ENCODE results near the gene BRD2. TPM values are rescaled to one million over a fixed set of nuclear protein-coding genes. Genes with fewer than 3 reads are reported as not detected.

BRD2 gene
- polyA plus RNA-seq, 4 donors = 76.2 to 201 (median 90.6) TPM

- H3K36me3 ChIP-seq (ENCODE audit: control insufficient read depth in 3 of 3, insufficient read depth in 2 of 3, low read depth in 1 of 3, low read length in 3 of 3) = peaks cover 41 to 65% (median 53%) of the 10 kb centered on the region in 3 donors
- DNase-seq (peak in 1 of 2 donors; percentile 52), FAIRE-seq (no peak)
- 29 to 55% (median 36%) methylated on average over 7 of the region's 7 CpGs for WGBS, 3 donors
- no peaks in the 10 kb centered on the region for H3K27me3 ChIP-seq (ENCODE audit: control insufficient read depth in 3 of 3, insufficient read depth in 3 of 3, low read length in 3 of 3)
- H3K9me3 ChIP-seq (ENCODE audit: control insufficient read depth in 2 of 2, insufficient read depth in 1 of 2, low read depth in 1 of 2, low read length in 1 of 2) = no peaks in the 10 kb centered on the region
- H3K4me1 ChIP-seq (ENCODE audit: control insufficient read depth in 3 of 3, insufficient read depth in 2 of 3, low read depth in 1 of 3, low read length in 2 of 3) = peaks cover 5 to 44% (median 7%) of the 10 kb centered on the region in 3 donors
- H3K4me3 ChIP-seq (ENCODE audit: low read depth in 1 of 3, low read length in 3 of 3) = no peak overlapping the region
- H3K27ac ChIP-seq (ENCODE audit: low read depth in 1 of 3, low read length in 2 of 3) = peak overlapping the region in 2 of 3 donors; percentile 26 to 28
Observed at GRCh38 chr6:32977953-32978324, 9.5 kb downstream of the BRD2 start.

- DNase-seq (no peak), FAIRE-seq (no peak)
- Histone ChIP-seq H3K4me1 (ENCODE audit: control insufficient read depth in 3 of 3, insufficient read depth in 2 of 3, low read depth in 1 of 3, low read length in 2 of 3) (peaks cover 6 to 49% (median 7%) of the 10 kb centered on the region in 3 donors), H3K27ac (ENCODE audit: low read depth in 1 of 3, low read length in 2 of 3) (no peak overlapping the region), H3K27me3 (ENCODE audit: control insufficient read depth in 3 of 3, insufficient read depth in 3 of 3, low read length in 3 of 3) (no peaks in the 10 kb centered on the region), H3K9me3 (ENCODE audit: control insufficient read depth in 2 of 2, insufficient read depth in 1 of 2, low read depth in 1 of 2, low read length in 1 of 2) (no peaks in the 10 kb centered on the region), H3K4me3 (ENCODE audit: low read depth in 1 of 3, low read length in 3 of 3) (no peak overlapping the region), H3K36me3 (ENCODE audit: control insufficient read depth in 3 of 3, insufficient read depth in 2 of 3, low read depth in 1 of 3, low read length in 3 of 3) (peaks cover 38 to 54% (median 45%) of the 10 kb centered on the region in 3 donors)
- 86 to 90% (median 89%) methylated on average over 12 of the region's 12 CpGs for WGBS, 3 donors
Observed at GRCh38 chr6:32979720-32980487, 11.5 kb downstream of the BRD2 start.

- Histone ChIP-seq H3K27me3 (ENCODE audit: control insufficient read depth in 3 of 3, insufficient read depth in 3 of 3, low read length in 3 of 3) (no peaks in the 10 kb centered on the region), H3K27ac (ENCODE audit: low read depth in 1 of 3, low read length in 2 of 3) (no peak overlapping the region), H3K36me3 (ENCODE audit: control insufficient read depth in 3 of 3, insufficient read depth in 2 of 3, low read depth in 1 of 3, low read length in 3 of 3) (peaks cover 38 to 52% (median 40%) of the 10 kb centered on the region in 3 donors), H3K4me1 (ENCODE audit: control insufficient read depth in 3 of 3, insufficient read depth in 2 of 3, low read depth in 1 of 3, low read length in 2 of 3) (peaks cover 4 to 49% (median 7%) of the 10 kb centered on the region in 3 donors), H3K4me3 (ENCODE audit: low read depth in 1 of 3, low read length in 3 of 3) (no peak overlapping the region), H3K9me3 (ENCODE audit: control insufficient read depth in 2 of 2, insufficient read depth in 1 of 2, low read depth in 1 of 2, low read length in 1 of 2) (no peaks in the 10 kb centered on the region)
- FAIRE-seq (no peak), DNase-seq (no peak)
- WGBS, 3 donors = 69 to 72% (median 72%) methylated on average over 11 of the region's 11 CpGs
Observed at GRCh38 chr6:32980488-32981038, 12.2 kb downstream of the BRD2 start.

- Histone ChIP-seq H3K9me3 (ENCODE audit: control insufficient read depth in 2 of 2, insufficient read depth in 1 of 2, low read depth in 1 of 2, low read length in 1 of 2) (no peaks in the 10 kb centered on the region), H3K27me3 (ENCODE audit: control insufficient read depth in 3 of 3, insufficient read depth in 3 of 3, low read length in 3 of 3) (no peaks in the 10 kb centered on the region), H3K27ac (ENCODE audit: low read depth in 1 of 3, low read length in 2 of 3) (no peak overlapping the region), H3K36me3 (ENCODE audit: control insufficient read depth in 3 of 3, insufficient read depth in 2 of 3, low read depth in 1 of 3, low read length in 3 of 3) (peaks cover 26 to 39% (median 31%) of the 10 kb centered on the region in 3 donors), H3K4me1 (ENCODE audit: control insufficient read depth in 3 of 3, insufficient read depth in 2 of 3, low read depth in 1 of 3, low read length in 2 of 3) (peaks cover 2 to 37% (median 7%) of the 10 kb centered on the region in 3 donors), H3K4me3 (ENCODE audit: low read depth in 1 of 3, low read length in 3 of 3) (no peak overlapping the region)
- DNase-seq (no peak), FAIRE-seq (no peak)
- 49 to 57% (median 55%) methylated on average over 8 of the region's 8 CpGs for WGBS, 3 donors
Observed at GRCh38 chr6:32982084-32982701, 13.8 kb downstream of the BRD2 start.

GRCh38 chr6:32982702-32983492, 14.5 kb downstream of the BRD2 start:
- Histone ChIP-seq H3K4me3 (ENCODE audit: low read depth in 1 of 3, low read length in 3 of 3) (no peak overlapping the region), H3K4me1 (ENCODE audit: control insufficient read depth in 3 of 3, insufficient read depth in 2 of 3, low read depth in 1 of 3, low read length in 2 of 3) (peaks cover 2 to 31% (median 7%) of the 10 kb centered on the region in 3 donors), H3K27me3 (ENCODE audit: control insufficient read depth in 3 of 3, insufficient read depth in 3 of 3, low read length in 3 of 3) (no peaks in the 10 kb centered on the region), H3K9me3 (ENCODE audit: control insufficient read depth in 2 of 2, insufficient read depth in 1 of 2, low read depth in 1 of 2, low read length in 1 of 2) (no peaks in the 10 kb centered on the region), H3K36me3 (ENCODE audit: control insufficient read depth in 3 of 3, insufficient read depth in 2 of 3, low read depth in 1 of 3, low read length in 3 of 3) (peaks cover 19 to 33% (median 25%) of the 10 kb centered on the region in 3 donors), H3K27ac (ENCODE audit: low read depth in 1 of 3, low read length in 2 of 3) (peak overlapping the region in 2 of 3 donors; percentile 13 to 19)
- 37 to 45% (median 38%) methylated on average over 6 of the region's 6 CpGs for WGBS, 3 donors
- FAIRE-seq = no peak
- peak; percentile 77 to 81 for DNase-seq

GRCh38 chr6:32983493-32983848, 15.1 kb downstream of the BRD2 start:
- 29 to 66% (median 60%) methylated on average over 1 of the region's 1 CpG for WGBS, 3 donors
- Histone ChIP-seq H3K27ac (ENCODE audit: low read depth in 1 of 3, low read length in 2 of 3) (no peak overlapping the region), H3K4me1 (ENCODE audit: control insufficient read depth in 3 of 3, insufficient read depth in 2 of 3, low read depth in 1 of 3, low read length in 2 of 3) (peaks cover 2 to 25% (median 7%) of the 10 kb centered on the region in 3 donors), H3K27me3 (ENCODE audit: control insufficient read depth in 3 of 3, insufficient read depth in 3 of 3, low read length in 3 of 3) (no peaks in the 10 kb centered on the region), H3K4me3 (ENCODE audit: low read depth in 1 of 3, low read length in 3 of 3) (no peak overlapping the region), H3K36me3 (ENCODE audit: control insufficient read depth in 3 of 3, insufficient read depth in 2 of 3, low read depth in 1 of 3, low read length in 3 of 3) (peaks cover 14 to 27% (median 21%) of the 10 kb centered on the region in 3 donors), H3K9me3 (ENCODE audit: control insufficient read depth in 2 of 2, insufficient read depth in 1 of 2, low read depth in 1 of 2, low read length in 1 of 2) (no peaks in the 10 kb centered on the region)
- FAIRE-seq (no peak), DNase-seq (no peak)

GRCh38 chr6:32983964-32984621, 15.7 kb downstream of the BRD2 start:
- Histone ChIP-seq H3K9me3 (ENCODE audit: control insufficient read depth in 2 of 2, insufficient read depth in 1 of 2, low read depth in 1 of 2, low read length in 1 of 2) (no peaks in the 10 kb centered on the region), H3K4me3 (ENCODE audit: low read depth in 1 of 3, low read length in 3 of 3) (no peak overlapping the region), H3K36me3 (ENCODE audit: control insufficient read depth in 3 of 3, insufficient read depth in 2 of 3, low read depth in 1 of 3, low read length in 3 of 3) (peaks cover 12 to 21% (median 16%) of the 10 kb centered on the region in 3 donors), H3K27me3 (ENCODE audit: control insufficient read depth in 3 of 3, insufficient read depth in 3 of 3, low read length in 3 of 3) (no peaks in the 10 kb centered on the region), H3K27ac (ENCODE audit: low read depth in 1 of 3, low read length in 2 of 3) (peak overlapping the region in 1 of 3 donors; percentile 0), H3K4me1 (ENCODE audit: control insufficient read depth in 3 of 3, insufficient read depth in 2 of 3, low read depth in 1 of 3, low read length in 2 of 3) (peaks cover 2 to 24% (median 7%) of the 10 kb centered on the region in 3 donors)
- FAIRE-seq (no peak), DNase-seq (no peak)
- 23 to 42% (median 34%) methylated on average over 3 of the region's 3 CpGs for WGBS, 3 donors
